Measurements from ENCODE around the gene NDUFS7. TPM values are rescaled to one million over a fixed set of nuclear protein-coding genes. Genes with fewer than 3 reads are reported as not detected.

NDUFS7 gene
- total RNA-seq, 2 experiments from 2014 or later, result 107 to 109 TPM

GRCh38 chr19:1423436-1424191, 39.9 kb downstream of the NDUFS7 start:
- POLR2A ChIA-PET, result no interaction called here
- Mint-ChIP-seq H3K4me3 (no peak overlapping the region), H3K9me3 (no peaks in the 10 kb centered on the region), H3K4me1 (no peaks in the 10 kb centered on the region), H3K27me3 (no peaks in the 10 kb centered on the region), H3K27ac (no peak overlapping the region), H3K36me3 (ENCODE audit: low read depth) (peaks cover 54% of the 10 kb centered on the region)
- no peak for DNase-seq
- CTCF ChIA-PET, result no interaction called here

- no peaks in the 10 kb centered on the region for H3K4me1 Mint-ChIP-seq
- no peak overlapping the region for H3K4me3 Mint-ChIP-seq
- no peak overlapping the region for H3K27ac Mint-ChIP-seq
- ChIA-PET CTCF (no interaction called here), POLR2A (no interaction called here)
- DNase-seq, result no peak
- peaks cover 49% of the 10 kb centered on the region for H3K36me3 Mint-ChIP-seq (ENCODE audit: low read depth)
- no peaks in the 10 kb centered on the region for H3K9me3 Mint-ChIP-seq
- no peaks in the 10 kb centered on the region for H3K27me3 Mint-ChIP-seq
Observed at GRCh38 chr19:1424192-1424955, 40.7 kb downstream of the NDUFS7 start.

GRCh38 chr19:1425102-1425837, 41.6 kb downstream of the NDUFS7 start:
- H3K36me3 Mint-ChIP-seq (ENCODE audit: low read depth), result peaks cover 49% of the 10 kb centered on the region
- H3K4me1 Mint-ChIP-seq, result no peaks in the 10 kb centered on the region
- H3K4me3 Mint-ChIP-seq, result no peak overlapping the region
- no peak overlapping the region for H3K27ac Mint-ChIP-seq
- CTCF ChIA-PET, result no interaction called here
- no peak for DNase-seq
- POLR2A ChIA-PET, result no interaction called here
- no peaks in the 10 kb centered on the region for H3K27me3 Mint-ChIP-seq
- H3K9me3 Mint-ChIP-seq, result no peaks in the 10 kb centered on the region

GRCh38 chr19:1425902-1426301, 42.2 kb downstream of the NDUFS7 start:
- no peak overlapping the region for H3K4me3 Mint-ChIP-seq
- ChIA-PET CTCF (no interaction called here), POLR2A (no interaction called here)
- no peak for DNase-seq
- H3K4me1 Mint-ChIP-seq, result no peaks in the 10 kb centered on the region
- no peaks in the 10 kb centered on the region for H3K27me3 Mint-ChIP-seq
- H3K36me3 Mint-ChIP-seq (ENCODE audit: low read depth), result peaks cover 46% of the 10 kb centered on the region
- H3K9me3 Mint-ChIP-seq, result no peaks in the 10 kb centered on the region
- no peak overlapping the region for H3K27ac Mint-ChIP-seq

GRCh38 chr19:1426736-1427135, 43.0 kb downstream of the NDUFS7 start:
- ChIA-PET CTCF (no interaction called here), POLR2A (no interaction called here)
- Mint-ChIP-seq H3K36me3 (ENCODE audit: low read depth) (peaks cover 45% of the 10 kb centered on the region), H3K9me3 (no peaks in the 10 kb centered on the region), H3K27me3 (no peaks in the 10 kb centered on the region), H3K4me1 (no peaks in the 10 kb centered on the region), H3K27ac (no peak overlapping the region), H3K4me3 (no peak overlapping the region)
- no peak for DNase-seq

- Mint-ChIP-seq H3K36me3 (ENCODE audit: low read depth) (peaks cover 42% of the 10 kb centered on the region), H3K4me1 (no peaks in the 10 kb centered on the region), H3K27ac (no peak overlapping the region), H3K9me3 (no peaks in the 10 kb centered on the region), H3K27me3 (no peaks in the 10 kb centered on the region), H3K4me3 (no peak overlapping the region)
- ChIA-PET POLR2A (no interaction called here), CTCF (no interaction called here)
- DNase-seq, result no peak
Observed at GRCh38 chr19:1427221-1427920, 43.7 kb downstream of the NDUFS7 start.

GRCh38 chr19:1428738-1429391, 45.2 kb downstream of the NDUFS7 start:
- ChIA-PET CTCF (no interaction called here), POLR2A (interaction anchor here (1.3 kb wide), 2 partner anchors 12 to 15 kb away, joined by 4 to 5 read pairs; no protein-coding TSS in a partner anchor)
- Mint-ChIP-seq H3K4me3 (no peak overlapping the region), H3K36me3 (ENCODE audit: low read depth) (peaks cover 35% of the 10 kb centered on the region), H3K4me1 (no peaks in the 10 kb centered on the region), H3K9me3 (no peaks in the 10 kb centered on the region), H3K27ac (no peak overlapping the region), H3K27me3 (no peaks in the 10 kb centered on the region)
- no peak for DNase-seq

GRCh38 chr19:1429750-1430149, 46.0 kb downstream of the NDUFS7 start:
- H3K4me3 Mint-ChIP-seq, result no peak overlapping the region
- peaks cover 33% of the 10 kb centered on the region for H3K36me3 Mint-ChIP-seq (ENCODE audit: low read depth)
- no peaks in the 10 kb centered on the region for H3K27me3 Mint-ChIP-seq
- H3K27ac Mint-ChIP-seq, result no peak overlapping the region
- DNase-seq, result no peak
- no peaks in the 10 kb centered on the region for H3K4me1 Mint-ChIP-seq
- no peaks in the 10 kb centered on the region for H3K9me3 Mint-ChIP-seq
- CTCF ChIA-PET, result no interaction called here
- POLR2A ChIA-PET, result interaction anchor here (1.3 kb wide), 2 partner anchors 13 to 16 kb away, joined by 4 to 5 read pairs; no protein-coding TSS in a partner anchor

GRCh38 chr19:1430246-1430645, 46.5 kb downstream of the NDUFS7 start:
- Mint-ChIP-seq H3K36me3 (ENCODE audit: low read depth) (peaks cover 31% of the 10 kb centered on the region), H3K4me3 (no peak overlapping the region), H3K27ac (no peak overlapping the region), H3K27me3 (no peaks in the 10 kb centered on the region), H3K9me3 (no peaks in the 10 kb centered on the region), H3K4me1 (no peaks in the 10 kb centered on the region)
- CTCF ChIA-PET, result no interaction called here
- no peak for DNase-seq
- POLR2A ChIA-PET, result no interaction called here

GRCh38 chr19:1431759-1432506, 48.2 kb downstream of the NDUFS7 start:
- CTCF ChIA-PET, result no interaction called here
- Mint-ChIP-seq H3K27ac (no peak overlapping the region), H3K4me1 (no peaks in the 10 kb centered on the region), H3K27me3 (no peaks in the 10 kb centered on the region), H3K36me3 (ENCODE audit: low read depth) (peaks cover 25% of the 10 kb centered on the region), H3K4me3 (no peak overlapping the region), H3K9me3 (no peaks in the 10 kb centered on the region)
- DNase-seq, result no peak
- POLR2A ChIA-PET, result no interaction called here

GRCh38 chr19:1432507-1432887, 48.8 kb downstream of the NDUFS7 start:
- ChIA-PET CTCF (no interaction called here), POLR2A (no interaction called here)
- no peaks in the 10 kb centered on the region for H3K27me3 Mint-ChIP-seq
- peaks cover 24% of the 10 kb centered on the region for H3K36me3 Mint-ChIP-seq (ENCODE audit: low read depth)
- H3K9me3 Mint-ChIP-seq, result no peaks in the 10 kb centered on the region
- no peak for DNase-seq
- no peak overlapping the region for H3K27ac Mint-ChIP-seq
- peaks cover under 1% of the 10 kb centered on the region for H3K4me1 Mint-ChIP-seq
- H3K4me3 Mint-ChIP-seq, result no peak overlapping the region
